ENCODE results near the gene CEP295NL.

GRCh38 chr17:78861229-78861628 lies 41.8 kb downstream of the CEP295NL start:
- TF ChIP-seq, protein P1, sequence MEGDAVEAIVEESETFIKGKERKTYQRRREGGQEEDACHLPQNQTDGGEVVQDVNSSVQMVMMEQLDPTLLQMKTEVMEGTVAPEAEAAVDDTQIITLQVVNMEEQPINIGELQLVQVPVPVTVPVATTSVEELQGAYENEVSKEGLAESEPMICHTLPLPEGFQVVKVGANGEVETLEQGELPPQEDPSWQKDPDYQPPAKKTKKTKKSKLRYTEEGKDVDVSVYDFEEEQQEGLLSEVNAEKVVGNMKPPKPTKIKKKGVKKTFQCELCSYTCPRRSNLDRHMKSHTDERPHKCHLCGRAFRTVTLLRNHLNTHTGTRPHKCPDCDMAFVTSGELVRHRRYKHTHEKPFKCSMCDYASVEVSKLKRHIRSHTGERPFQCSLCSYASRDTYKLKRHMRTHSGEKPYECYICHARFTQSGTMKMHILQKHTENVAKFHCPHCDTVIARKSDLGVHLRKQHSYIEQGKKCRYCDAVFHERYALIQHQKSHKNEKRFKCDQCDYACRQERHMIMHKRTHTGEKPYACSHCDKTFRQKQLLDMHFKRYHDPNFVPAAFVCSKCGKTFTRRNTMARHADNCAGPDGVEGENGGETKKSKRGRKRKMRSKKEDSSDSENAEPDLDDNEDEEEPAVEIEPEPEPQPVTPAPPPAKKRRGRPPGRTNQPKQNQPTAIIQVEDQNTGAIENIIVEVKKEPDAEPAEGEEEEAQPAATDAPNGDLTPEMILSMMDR (IDR thresholded peaks at IDR 0.05) = no peak
- no peak for TF ChIP-seq POLR2A (IDR thresholded peaks at IDR 0.05)
